Retinal pigment epithelial cell (primary cell): ENCODE data around the gene CCDC81.

ENCODE experiments used
- DNase-seq: peaks from one replicate; pipeline ENCODE4 v3.0.0-alpha.2; 2010; ENCODE audit warnings: low read depth
- H3K4me3 ChIP-seq: 2 replicates; pipeline ENCODE4 v1.5.1; 2011; ENCODE audit warnings: mild to moderate bottlenecking, low read length, control low read depth, moderate library complexity
- TF ChIP-seq, protein P1 (sequence below): conservative IDR thresholded peaks from 2 replicates; pipeline ENCODE4 v1.5.1; 2011; ENCODE audit warnings: low read depth, low read length, control low read depth, inconsistent platforms

Gene CCDC81

DNA sequence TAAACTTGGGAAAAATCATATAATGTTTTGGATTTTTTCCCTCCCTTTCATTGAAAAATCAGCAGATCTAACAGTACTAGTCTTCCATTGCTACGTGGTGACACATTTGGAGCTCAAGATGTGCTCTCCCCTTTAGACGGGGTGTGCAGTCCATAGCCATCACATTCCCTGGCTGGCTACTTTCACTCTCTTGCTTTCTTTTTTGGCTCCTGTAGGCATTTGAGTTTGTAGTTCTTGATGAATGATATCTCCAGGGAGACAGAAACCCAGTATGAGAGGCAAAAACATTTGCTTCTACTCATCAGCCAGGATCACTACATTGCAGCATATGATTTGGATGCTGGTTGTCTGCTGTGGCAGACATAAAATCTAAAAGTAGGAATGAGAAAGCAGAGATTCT is 12.1 kb downstream of the CCDC81 start:
- TF ChIP-seq, protein P1, sequence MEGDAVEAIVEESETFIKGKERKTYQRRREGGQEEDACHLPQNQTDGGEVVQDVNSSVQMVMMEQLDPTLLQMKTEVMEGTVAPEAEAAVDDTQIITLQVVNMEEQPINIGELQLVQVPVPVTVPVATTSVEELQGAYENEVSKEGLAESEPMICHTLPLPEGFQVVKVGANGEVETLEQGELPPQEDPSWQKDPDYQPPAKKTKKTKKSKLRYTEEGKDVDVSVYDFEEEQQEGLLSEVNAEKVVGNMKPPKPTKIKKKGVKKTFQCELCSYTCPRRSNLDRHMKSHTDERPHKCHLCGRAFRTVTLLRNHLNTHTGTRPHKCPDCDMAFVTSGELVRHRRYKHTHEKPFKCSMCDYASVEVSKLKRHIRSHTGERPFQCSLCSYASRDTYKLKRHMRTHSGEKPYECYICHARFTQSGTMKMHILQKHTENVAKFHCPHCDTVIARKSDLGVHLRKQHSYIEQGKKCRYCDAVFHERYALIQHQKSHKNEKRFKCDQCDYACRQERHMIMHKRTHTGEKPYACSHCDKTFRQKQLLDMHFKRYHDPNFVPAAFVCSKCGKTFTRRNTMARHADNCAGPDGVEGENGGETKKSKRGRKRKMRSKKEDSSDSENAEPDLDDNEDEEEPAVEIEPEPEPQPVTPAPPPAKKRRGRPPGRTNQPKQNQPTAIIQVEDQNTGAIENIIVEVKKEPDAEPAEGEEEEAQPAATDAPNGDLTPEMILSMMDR: no peak
- no peak for DNase-seq
- no peak overlapping the region for H3K4me3 ChIP-seq

DNA sequence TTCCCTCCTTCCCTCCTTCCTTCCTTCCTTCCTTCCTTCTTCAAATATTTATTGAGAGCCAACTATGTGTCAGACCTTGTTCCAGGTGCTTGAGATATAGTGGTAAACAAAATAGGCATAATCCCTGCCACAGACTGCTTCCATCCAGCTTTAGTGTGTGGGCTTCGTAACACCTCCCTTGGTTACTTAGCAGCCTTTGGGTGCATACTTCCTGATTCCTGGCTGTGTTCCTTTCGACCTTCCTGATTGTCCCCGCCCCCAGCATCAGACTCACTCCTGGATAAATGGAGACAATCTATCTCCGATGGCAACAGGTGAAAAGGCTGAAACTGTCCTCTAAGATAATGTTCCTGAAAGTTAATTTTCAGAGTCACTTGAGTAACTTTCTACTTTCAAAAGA is 13.5 kb downstream of the CCDC81 start:
- no peak for DNase-seq
- TF ChIP-seq, protein P1: no peak
- H3K4me3 ChIP-seq: no peak overlapping the region

DNA sequence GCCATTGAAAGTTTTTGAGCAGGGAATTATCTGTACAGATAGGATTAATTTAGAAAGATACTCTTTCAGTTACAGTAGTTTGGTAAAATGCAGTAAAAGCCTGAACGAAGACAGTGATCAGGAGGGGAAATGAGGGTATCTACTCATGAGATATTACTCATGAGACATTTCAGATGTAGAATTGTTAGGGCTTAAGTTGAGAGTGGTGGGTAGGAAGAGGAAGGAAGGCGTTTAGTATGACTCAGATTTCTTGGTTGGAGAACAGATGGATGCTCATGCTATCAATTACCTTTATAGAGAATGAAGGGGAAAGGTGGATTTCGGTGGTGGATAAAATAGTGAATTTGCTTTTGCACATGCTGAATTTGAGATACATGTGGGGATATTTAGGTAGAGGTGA is 15.8 kb downstream of the CCDC81 start:
- TF ChIP-seq, protein P1: no peak
- no peak for DNase-seq
- H3K4me3 ChIP-seq: no peak overlapping the region

DNA sequence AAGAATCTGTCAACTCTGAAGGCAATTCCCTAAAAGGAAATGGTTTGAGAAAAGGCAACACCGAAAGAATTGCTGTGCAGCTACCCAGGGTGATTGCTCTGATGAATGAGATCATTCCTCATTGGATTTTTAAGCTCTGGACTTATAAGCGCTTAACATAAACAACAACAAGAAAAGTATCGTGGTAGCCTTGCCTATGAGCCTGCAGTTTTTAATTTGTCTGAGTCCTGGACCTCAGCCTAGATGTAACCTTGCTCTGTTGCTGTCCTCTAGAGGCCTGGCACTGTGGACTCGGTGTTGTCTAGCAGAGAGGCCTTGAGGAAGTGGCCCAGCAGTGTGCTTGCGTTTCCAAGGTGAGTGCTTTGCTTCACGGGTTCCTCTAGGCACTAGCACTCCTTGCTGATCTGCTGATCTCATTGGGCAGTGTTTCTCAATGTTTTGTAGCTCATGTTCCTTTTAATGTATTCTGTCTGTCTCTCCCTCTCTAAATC is 20.4 kb downstream of the CCDC81 start:
- TF ChIP-seq, protein P1: no peak
- H3K4me3 ChIP-seq: no peak overlapping the region
- no peak for DNase-seq

DNA sequence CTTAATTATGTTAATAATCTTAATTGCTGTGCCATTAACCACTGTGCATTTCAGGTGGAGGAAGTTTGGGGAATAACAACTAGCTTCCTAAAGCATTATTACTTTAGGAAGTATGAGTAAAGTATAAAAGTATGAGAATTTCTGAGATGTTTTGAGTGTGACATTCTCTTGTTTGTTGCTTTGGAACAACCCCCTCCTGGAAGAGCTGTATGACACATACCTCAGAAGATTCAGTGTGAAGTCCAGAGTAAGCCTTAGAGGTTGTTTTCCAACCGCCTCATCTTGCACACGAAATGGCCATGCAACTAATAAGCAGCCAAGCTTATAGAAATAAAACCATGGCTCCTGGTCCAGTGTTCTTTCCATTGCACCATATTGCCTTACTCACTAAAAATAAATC is 21.7 kb downstream of the CCDC81 start:
- no peak overlapping the region for H3K4me3 ChIP-seq
- TF ChIP-seq, protein P1: no peak
- no peak for DNase-seq

DNA sequence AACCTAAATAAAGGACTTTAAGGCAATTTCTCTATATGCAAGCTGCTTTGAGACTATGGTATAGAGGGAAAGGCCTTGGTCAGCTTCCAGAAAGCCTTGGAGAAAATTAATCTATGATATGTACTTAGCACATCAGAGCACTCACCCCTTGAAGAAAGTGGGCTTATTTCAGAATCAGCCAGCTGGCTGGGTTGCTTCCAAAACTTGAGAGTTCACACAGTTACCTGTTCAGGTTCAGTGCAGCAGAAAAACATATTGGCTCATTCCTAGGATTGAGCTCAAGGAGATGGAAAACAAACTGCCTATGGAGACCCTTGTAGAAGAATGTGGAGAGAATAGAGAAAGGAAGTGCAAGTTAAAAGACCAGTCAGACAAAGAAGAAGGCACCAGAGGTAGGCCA is 22.7 kb downstream of the CCDC81 start:
- TF ChIP-seq, protein P1: no peak
- no peak overlapping the region for H3K4me3 ChIP-seq
- DNase-seq: no peak

DNA sequence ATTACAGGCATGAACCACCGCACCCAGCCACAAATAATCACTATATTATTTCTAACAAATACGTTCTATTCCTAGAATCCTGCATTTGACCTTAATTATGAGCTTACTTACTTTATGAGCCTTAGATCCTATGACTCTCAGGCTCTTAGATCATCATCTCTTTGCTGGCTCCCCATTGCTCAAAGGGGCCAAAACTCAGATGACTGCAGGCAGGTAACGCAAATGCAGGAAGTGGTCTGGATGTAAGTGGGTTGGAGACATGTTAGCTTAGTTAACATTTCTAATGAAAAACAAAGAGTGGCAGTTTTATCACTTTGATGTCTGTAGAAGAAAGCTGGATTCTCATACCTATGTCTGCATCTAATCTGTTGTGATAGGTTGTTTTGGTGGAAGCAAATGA is 23.4 kb downstream of the CCDC81 start:
- TF ChIP-seq, protein P1: no peak

More for the DNA sequence above, 23.4 kb downstream of the CCDC81 start:
- DNase-seq: no peak
- H3K4me3 ChIP-seq: no peak overlapping the region
